K562 (cell line): ENCODE data around the gene CENPB. TPM values are rescaled to one million over a fixed set of nuclear protein-coding genes. Genes with fewer than 3 reads are reported as not detected.

Experiments
- CCNT2 ChIP-seq: IDR thresholded peaks from 2 replicates; pipeline ENCODE4 v1.6.1; 2011; ENCODE audit warnings: borderline replicate concordance, low read depth, mild to moderate bottlenecking, moderate library complexity, mixed read lengths, low read length; ENCODE audit not compliant: insufficient read length; ENCODE audit errors: extremely low read depth
- E2F3 ChIP-seq: fragments of 250-450 bp; sonication (Bioruptor Pico); IDR thresholded peaks from 2 replicates; pipeline ENCODE4 v1.4.0; 2020; ENCODE audit warnings: mild to moderate bottlenecking
- FOXK2 ChIP-seq, 2 experiments: fragments of 450-650 bp; IDR thresholded peaks in 1 of 2; conservative IDR thresholded peaks in 1 of 2; 2 replicates each; pipeline ENCODE4 v1.6.1; 2016; ENCODE audit warnings: low read depth in 2 of 2, mild to moderate bottlenecking in 1 of 2
- HLTF ChIP-seq: fragments of 450-650 bp; IDR thresholded peaks from 2 replicates; pipeline ENCODE4 v1.6.1; 2016
- IRF1 ChIP-seq: sonication (generic); formaldehyde crosslinking; IDR thresholded peaks from 2 replicates; pipeline ENCODE4 v1.8.0; 2022; ENCODE audit warnings: missing genetic modification reagents, mild to moderate bottlenecking, borderline replicate concordance
- PML ChIP-seq: IDR thresholded peaks from 2 replicates; pipeline ENCODE4 v1.6.1; 2012; ENCODE audit warnings: low read length, inconsistent platforms
- REST ChIP-seq, 2 experiments: fragments of 450-650 bp; formaldehyde crosslinking in 1 of 2; IDR thresholded peaks; 2 replicates each; pipeline versions ENCODE4 v1.4.0 to v1.6.1; 2014 to 2020; ENCODE audit warnings: mild to moderate bottlenecking in 2 of 2, borderline replicate concordance in 1 of 2, low read depth in 1 of 2
- SIX5 ChIP-seq, 2 experiments: IDR thresholded peaks; 2 replicates each; pipeline ENCODE4 v1.6.1; 2011; ENCODE audit warnings: low read length in 2 of 2, borderline replicate concordance in 1 of 2, low read depth in 1 of 2, mild to moderate bottlenecking in 1 of 2, moderate library complexity in 1 of 2; ENCODE audit not compliant: insufficient read depth in 1 of 2
- SOX6 ChIP-seq: fragments of 450-650 bp; IDR thresholded peaks from 2 replicates; pipeline ENCODE4 v1.6.1; 2014; ENCODE audit warnings: mild to moderate bottlenecking
- SRSF7 ChIP-seq: fragments of 200-400 bp; formaldehyde crosslinking; optimal IDR thresholded peaks from 2 replicates; pipeline ENCODE3; 2017; ENCODE audit warnings: mild to moderate bottlenecking, low read depth, low read length
- SUPT5H ChIP-seq: fragments of 450-650 bp; IDR thresholded peaks from 2 replicates; pipeline ENCODE4 v1.6.1; 2016
- TAF7 ChIP-seq: fragments of 450-650 bp; IDR thresholded peaks from 2 replicates; pipeline ENCODE4 v1.6.1; 2016; ENCODE audit warnings: missing genetic modification characterization, missing compliant biosample characterization
- ZNF274 ChIP-seq: IDR thresholded peaks from 2 replicates; pipeline ENCODE4 v1.6.1; 2011; ENCODE audit warnings: low read depth, mild to moderate bottlenecking, low read length, moderate library complexity, borderline replicate concordance
- ZNF668 ChIP-seq: fragments of 250-450 bp; sonication (Bioruptor Pico); IDR thresholded peaks from 2 replicates; pipeline ENCODE4 v1.8.0; 2022; ENCODE audit warnings: mild to moderate bottlenecking, inconsistent platforms
- polyA plus RNA-seq, 8 experiments: library from polyadenylated mRNA; depleted of rRNA in 4 of 8; stranded (reverse) in 5 of 8; unstranded in 3 of 8; fragments of >200 nt; fragmentation: Nextera tagmentation in 2 of 8; fragmentation: Illumina TruSeq in 1 of 8; extraction: Ambion mirVana in 2 of 8; extraction: Trizol in 1 of 8; gene quantifications; 2 replicates each; pipeline versions ENCODE4 v1.2.1 to v1.2.3, GENCODE V29; 2011 to 2014; ENCODE audit warnings: inconsistent platforms in 1 of 8, missing spikeins in 1 of 8
- total RNA-seq, 7 experiments: library from RNA; depleted of rRNA in 6 of 7; stranded (reverse); fragments of >200 nt in 6 of 7; fragmentation: Illumina TruSeq in 2 of 7; extraction: Trizol in 2 of 7; gene quantifications; 2 replicates each; pipeline versions ENCODE4 v1.2.1 to v1.2.3, GENCODE V29; 2011 to 2021; ENCODE audit warnings: low replicate concordance in 1 of 7
- TF ChIP-seq, protein P1 (sequence below): sonication (generic); formaldehyde crosslinking; IDR thresholded peaks from 2 replicates; pipeline ENCODE4 v1.8.1; 2023; ENCODE audit warnings: mild to moderate bottlenecking, missing genetic modification reagents

CENPB gene
- total and polyA plus RNA-seq, 9 of the 15 experiments (the other 6 are each of a cell fraction or from before 2014, with no cell fraction given), result 0.17 to 70.8 (median 24.9) TPM

GRCh38 chr20:3820048-3820900, 33.7 kb upstream of the CENPB start, which contains the start of gene AP5S1 (continued):
- TF ChIP-seq IRF1 (no peak; the same call in 1 of the 2 replicates), SIX5 (IDR thresholded peaks at IDR 0.05; ENCODE audit: borderline replicate concordance in 1 of 2, insufficient read depth in 1 of 2, low read depth in 1 of 2, low read length in 2 of 2) (peak; percentile 66 to 67; a peak in 3 of 4 replicates), FOXK2 (conservative IDR thresholded peaks at IDR 0.05 in 1 of 2, IDR thresholded peaks at IDR 0.05 in 1 of 2; ENCODE audit: low read depth in 2 of 2) (0 out of 4 replicates have a peak, but pooled peaks of 1 of the 2 experiments have one; percentile 28), ZNF668 (CRISPR knock-in tag) (0 out of 2 replicates have a peak, but pooled peaks have one; percentile 31), HLTF (0 out of 2 replicates have a peak, but pooled peaks have one; percentile 48), SOX6 (peak; percentile 58; the same call in 1 of the 2 replicates), CCNT2 (peak; percentile 76), SUPT5H (peak; percentile 64; the same call in 1 of the 2 replicates), SRSF7 (no peak), PML (peak; percentile 13; the same call in 1 of the 2 replicates), REST (IDR thresholded peaks at IDR 0.05; ENCODE audit: borderline replicate concordance) (peak; percentile 76), REST (CRISPR knock-in tag; IDR thresholded peaks at IDR 0.05; ENCODE audit: low read depth) (peak; percentile 79), ZNF274 (no peak; the same call in 1 of the 2 replicates), TAF7 (peak; percentile 36; the same call in 1 of the 2 replicates), E2F3 (CRISPR knock-in tag) (peak; percentile 49; the same call in 1 of the 2 replicates)
- TF ChIP-seq, protein P1, sequence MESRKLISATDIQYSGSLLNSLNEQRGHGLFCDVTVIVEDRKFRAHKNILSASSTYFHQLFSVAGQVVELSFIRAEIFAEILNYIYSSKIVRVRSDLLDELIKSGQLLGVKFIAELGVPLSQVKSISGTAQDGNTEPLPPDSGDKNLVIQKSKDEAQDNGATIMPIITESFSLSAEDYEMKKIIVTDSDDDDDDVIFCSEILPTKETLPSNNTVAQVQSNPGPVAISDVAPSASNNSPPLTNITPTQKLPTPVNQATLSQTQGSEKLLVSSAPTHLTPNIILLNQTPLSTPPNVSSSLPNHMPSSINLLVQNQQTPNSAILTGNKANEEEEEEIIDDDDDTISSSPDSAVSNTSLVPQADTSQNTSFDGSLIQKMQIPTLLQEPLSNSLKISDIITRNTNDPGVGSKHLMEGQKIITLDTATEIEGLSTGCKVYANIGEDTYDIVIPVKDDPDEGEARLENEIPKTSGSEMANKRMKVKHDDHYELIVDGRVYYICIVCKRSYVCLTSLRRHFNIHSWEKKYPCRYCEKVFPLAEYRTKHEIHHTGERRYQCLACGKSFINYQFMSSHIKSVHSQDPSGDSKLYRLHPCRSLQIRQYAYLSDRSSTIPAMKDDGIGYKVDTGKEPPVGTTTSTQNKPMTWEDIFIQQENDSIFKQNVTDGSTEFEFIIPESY (CRISPR knock-in tag), result peak; percentile 88
